ENCODE data around the gene TXNL4A. TPM values are rescaled to one million over a fixed set of nuclear protein-coding genes. Genes with fewer than 3 reads are reported as not detected.
"Not testable (repeated sequence)": the region's sequence is repeated elsewhere in the genome, so short reads cannot be mapped to it uniquely, and the experiment has no call there.

The TXNL4A gene
- total RNA-seq, 2 donors from 2014 or later = 65.8 to 79.0 TPM

DNA sequence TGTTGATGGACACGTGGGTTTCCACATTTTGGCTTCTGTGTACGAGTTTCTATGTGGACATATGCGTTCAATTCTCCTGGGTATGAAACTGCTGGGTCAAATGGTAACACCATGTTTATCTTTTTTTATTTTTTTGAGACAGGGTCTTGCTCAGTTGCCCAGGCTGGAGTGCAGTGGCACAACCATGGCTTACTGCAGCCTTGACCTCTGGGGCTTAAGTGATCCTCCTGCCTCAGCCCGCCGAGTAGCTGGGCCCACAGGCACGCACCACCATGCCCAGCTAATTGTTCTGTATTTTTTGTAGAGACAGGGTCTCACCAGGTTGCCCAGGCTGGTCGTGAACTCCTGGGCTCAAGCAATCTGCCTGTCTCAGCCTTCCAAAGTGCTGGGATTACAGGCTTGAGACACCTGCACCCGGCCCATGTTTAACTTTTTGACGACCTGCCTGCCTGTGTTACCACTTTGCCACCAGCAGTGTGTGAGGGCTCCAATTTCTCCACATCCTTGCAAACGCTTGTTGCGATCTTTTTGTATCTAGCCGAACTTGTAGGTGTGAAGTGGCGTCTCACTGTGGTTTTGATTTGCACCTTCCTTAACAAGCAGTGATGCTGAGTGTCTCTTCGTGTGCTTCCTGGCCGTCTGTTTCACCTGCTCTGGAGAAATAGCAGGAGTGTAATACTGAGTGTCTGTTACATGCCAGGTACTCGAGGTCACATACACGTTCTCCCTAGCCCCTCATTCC, 17.0 kb downstream of the TXNL4A start:
- intact Hi-C loops (cut with DNase I) = no loop called here
- DNase-seq (ENCODE audit: low spot score) = peak; percentile 15

DNA sequence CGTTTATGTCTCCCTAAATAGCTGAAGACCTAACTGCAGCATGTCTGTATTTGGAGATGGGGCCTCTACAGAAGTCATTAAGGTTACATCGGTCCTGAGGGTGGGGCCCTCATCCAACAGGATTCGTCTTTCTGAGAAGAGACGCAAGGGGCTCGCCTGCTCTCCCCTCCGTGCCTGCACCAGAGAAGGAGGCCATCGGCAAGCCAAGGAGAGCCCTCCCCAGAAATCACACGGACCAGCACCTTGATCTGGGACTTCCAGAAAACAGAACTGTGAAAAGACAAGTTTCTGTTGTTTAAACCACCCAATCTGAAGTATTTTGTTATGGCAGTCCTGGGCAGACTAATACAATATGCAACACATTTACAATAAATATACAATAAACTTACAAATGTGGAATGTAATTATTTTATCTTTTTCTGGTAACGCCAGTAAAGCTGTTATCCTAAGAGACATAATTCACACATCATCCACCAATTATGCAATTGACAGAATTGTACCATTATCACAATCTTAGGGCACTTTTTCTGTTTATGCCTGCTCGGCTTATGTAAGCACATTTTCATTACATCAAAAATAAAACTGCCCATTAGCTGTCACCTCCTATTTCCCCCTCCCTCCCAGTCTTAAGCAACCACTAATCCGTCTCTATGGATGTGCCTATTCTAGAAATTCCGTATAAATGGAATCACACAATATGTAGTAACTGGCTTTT, 17.8 kb downstream of the TXNL4A start:
- peak; percentile 40 for DNase-seq (ENCODE audit: low spot score)
- intact Hi-C loops (cut with DNase I) = no loop called here

DNA sequence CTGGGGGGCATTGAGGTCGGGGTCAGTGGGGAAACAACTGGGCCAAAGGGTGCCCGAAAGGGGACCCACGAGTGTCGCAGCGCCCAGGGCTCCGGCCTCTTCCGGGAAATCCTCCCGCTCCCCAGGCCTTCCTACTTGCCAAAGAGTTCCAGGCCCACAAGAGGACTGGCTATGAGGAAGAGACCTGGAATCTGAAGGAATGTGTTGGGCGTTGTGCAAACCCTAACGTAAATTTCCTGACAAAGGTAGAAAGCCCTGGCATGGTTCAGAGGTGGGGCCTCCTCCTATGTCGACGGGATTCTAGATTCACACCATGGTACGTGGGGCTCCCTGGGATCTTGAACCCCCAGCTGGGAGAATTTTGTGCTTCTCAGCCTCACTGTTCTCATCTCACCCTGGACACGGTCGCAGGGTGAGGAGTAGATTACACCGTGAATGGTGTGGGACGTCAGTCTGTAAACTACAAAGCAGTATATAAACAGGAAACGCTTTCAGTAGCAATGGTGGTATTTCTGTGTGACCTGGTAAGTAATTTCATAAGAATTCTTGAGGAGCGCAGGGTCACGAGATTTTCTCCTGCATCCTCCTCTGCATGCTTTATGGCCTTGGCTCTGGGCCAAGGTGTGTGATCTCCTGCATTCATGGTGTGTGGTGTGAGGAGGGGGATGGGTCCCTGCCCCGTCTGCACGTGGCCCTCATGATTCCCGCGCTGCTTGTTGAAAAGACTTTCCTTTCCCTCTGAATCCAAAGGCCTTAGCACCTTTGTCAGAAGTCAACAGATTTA, 23.1 kb downstream of the TXNL4A start:
- DNase-seq (ENCODE audit: low spot score) = peak; percentile 76
- intact Hi-C loops (cut with DNase I) = no loop called here

DNA sequence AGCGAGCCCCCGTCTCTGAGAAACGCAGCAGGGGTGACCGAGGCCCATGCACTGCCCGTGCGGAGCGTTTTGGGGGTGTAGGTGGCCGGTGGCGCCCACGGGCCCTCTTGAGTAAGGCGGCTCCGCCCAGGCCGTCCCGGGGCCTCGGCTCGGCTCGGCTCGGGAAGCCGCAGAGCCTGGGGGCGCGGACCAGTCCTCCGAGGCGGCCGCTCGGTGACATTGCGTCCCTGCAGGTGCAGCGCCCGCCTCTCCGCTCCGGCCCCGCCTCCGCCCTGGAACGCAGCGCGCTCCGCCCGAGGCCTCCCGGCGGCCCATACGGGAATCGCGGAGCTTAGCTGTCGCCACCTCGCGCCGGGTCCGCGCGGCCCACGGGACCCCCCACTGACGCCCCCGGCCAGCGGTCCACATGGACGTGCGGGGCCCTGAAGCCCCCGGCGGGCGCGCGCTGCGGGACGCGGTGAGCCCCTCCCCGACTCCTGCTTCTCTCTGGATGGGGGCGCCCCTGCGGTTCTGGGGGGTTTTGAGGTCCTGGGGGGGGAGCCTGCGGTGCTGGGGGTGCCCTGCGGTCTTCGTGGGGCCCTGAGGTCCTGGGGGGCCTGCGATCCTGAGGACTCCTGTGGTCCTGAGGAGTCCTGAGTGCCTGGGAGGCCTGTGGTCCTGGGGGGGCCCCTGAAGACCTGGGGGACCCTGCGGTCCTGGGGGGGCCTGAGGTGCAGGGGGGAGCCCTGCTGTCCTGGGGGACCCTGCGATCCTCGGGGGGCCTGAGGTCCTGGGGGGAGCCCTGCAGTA, 23.8 kb downstream of the TXNL4A start, which contains the start of gene HSBP1L1:
Gene HSBP1L1 (plus strand): TSS at position 314 of the 789 bp plus-strand sequence. CDS start 93 bp downstream, at position 407.
- DNase-seq (ENCODE audit: low spot score) = peak; percentile 88
- intact Hi-C loops (cut with DNase I) = no loop called here

DNA sequence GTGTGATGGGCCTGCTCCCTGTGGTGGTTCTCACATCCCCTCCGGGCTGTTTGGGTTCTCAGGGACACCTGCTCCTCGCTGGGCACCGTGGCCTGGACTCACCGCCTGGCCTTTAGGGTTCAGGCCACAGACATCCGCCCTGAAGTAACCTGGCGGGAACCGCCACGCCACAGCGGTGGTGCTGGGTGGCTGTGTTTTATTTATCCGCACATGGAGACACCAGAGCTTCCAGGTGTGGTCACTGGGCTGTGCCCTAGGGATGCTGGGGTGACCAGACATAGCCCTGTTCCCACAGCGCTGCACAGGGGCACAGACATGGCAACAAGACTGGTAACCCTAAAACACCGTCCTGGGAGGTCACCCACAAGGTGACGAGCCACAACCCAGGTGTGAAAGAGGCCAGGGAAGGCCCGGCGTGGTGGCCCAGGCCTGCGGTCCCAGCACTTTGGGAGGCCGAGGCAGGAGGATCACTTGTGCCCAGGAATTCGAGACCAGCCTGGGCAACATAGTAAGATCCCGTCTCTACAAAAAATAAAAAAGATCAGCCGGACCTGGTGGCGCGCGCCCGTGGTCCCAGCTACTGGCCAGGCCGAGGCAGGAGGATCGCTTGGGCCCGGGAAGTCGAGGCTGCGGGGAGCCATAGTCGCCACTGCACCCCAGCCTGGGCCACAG, 24.6 kb downstream of the TXNL4A start:
- intact Hi-C loops (cut with DNase I) = no loop called here
- peak; percentile 58 for DNase-seq (ENCODE audit: low spot score)

DNA sequence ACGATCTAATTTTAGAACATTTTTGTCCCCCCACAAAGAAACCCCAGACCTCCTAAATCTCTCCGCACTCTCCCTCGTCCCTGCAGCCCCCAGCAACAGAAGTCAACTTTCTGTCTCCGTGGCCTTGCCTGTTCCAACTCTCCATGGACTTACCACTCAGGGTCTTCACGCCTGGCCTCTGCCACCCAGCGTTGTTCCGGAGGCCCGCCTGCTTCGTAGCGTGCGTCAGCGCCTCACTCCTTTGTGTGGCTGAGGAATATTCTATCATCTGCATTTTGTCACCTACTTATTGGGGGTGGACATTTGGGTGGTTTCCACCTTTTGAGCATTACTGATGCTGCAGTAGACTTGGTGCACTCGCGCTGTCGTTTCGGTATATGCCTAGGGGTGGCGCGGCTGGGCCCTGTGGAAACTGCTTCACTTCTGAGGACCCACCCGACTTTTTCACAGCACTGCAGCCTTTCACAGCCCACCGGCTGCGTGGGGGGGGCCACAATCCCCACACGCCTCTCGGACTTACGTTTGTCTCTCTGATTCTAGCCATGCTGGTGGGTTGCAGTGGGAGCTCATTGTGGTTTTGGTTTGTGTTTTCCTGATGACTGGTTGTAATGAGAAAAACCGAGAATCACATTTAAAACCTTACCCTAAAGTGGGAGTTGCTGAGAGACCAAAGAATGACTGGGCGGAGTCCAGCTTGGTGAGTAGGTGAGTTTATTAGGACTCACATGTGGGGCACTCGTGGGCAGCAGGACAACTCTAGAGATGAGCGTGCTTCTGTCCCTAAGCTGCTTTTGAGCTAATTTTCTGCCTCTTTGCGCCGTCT, 25.3 kb downstream of the TXNL4A start:
- intact Hi-C loops (cut with DNase I) = no loop called here

DNA sequence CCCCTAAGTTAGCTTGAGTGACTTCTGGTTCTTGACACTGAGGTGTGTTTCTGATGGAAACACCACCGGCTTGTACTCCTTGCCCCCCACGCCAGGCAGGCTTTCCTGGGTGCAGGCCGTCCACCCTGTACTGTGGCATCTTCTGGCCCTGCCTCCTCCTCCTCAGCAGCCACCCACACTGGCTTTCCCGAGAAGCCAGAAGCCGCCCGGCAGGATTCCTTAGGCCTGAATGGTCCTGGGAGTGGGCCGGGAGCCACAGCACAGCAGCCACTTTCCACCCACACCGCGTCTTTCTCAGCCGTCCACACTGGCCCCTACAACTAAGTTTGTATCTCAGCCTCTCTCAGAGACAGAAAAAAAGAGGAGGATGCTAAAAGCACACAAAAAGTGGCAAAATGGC, 26.1 kb downstream of the TXNL4A start:
- intact Hi-C loops (cut with DNase I) = no loop called here
- DNase-seq (ENCODE audit: low spot score) = peak; percentile 77

More for the DNA sequence above, 25.3 kb downstream of the TXNL4A start:
- DNase-seq (ENCODE audit: low spot score) = peak; percentile 53

DNA sequence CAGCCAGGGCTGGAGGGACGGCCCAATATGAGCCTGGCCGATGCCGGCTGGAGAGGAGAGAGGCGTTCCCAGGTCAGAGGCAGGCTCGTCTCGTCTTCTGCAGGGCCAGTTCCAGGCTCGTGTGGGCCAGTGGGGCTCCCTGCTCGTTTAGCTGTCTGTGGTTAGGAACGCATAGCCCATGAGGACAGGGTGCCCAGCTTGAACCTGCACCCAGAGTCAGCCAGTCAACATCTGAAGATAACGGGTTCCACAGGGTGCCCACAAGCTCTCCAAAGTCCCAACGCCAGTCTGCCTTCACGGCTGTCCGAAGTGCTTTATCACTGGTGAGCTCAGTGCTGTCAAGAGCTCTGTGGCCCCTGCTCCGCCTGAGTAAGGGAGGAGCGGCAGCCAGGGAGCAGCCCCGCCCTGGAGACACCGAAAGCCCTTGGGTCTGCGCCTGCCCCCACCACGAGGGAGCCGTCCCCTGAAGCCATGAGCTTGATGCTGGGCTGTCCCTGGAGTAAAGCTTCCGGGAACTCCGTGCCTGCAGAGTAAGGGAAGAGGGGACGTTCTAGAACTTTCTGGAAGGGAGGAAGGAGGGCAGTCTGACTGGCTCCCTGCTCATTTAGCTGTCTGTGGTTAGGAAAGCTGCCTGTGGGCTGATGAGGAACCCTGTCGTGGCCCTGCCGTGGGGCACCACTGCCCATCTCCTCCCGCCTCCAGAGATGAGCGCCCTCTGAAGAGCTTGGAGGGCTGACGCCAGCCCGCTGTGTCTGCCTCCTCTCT, 26.7 kb downstream of the TXNL4A start:
- DNase-seq (ENCODE audit: low spot score) = peak; percentile 81
- intact Hi-C loops (cut with DNase I) = no loop called here

DNA sequence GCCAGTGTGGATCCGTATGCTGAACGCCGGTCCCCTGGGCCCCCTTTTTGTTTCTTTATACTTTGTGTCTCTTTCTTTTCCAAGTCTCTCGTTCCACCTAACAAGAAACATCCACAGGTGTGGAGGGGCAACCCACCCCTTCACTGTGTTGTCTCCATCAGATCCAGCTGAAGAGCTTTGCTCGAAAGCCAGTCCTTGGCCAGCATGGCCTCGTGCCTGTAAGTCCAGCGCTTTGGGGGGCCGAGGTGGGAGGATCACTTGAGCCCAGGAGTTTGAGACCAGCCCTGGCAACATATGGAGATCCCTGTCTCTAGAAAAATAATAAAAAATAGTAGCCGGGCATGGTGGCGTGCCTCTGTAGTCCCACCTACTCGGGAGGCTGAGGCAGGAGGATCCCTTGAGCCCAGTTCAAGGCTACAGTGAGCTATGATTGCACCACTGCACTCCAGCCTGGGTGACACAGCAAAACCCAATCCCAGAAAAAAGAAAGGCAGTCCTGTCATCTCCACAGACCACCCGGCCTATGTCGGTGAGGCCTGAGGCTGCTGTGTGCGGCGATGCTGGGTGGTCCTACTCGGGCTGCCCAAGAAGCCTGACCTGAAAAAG, 27.3 kb downstream of the TXNL4A start:
- DNase-seq (ENCODE audit: low spot score) = peak; percentile 58
- intact Hi-C loops (cut with DNase I) = no loop called here

DNA sequence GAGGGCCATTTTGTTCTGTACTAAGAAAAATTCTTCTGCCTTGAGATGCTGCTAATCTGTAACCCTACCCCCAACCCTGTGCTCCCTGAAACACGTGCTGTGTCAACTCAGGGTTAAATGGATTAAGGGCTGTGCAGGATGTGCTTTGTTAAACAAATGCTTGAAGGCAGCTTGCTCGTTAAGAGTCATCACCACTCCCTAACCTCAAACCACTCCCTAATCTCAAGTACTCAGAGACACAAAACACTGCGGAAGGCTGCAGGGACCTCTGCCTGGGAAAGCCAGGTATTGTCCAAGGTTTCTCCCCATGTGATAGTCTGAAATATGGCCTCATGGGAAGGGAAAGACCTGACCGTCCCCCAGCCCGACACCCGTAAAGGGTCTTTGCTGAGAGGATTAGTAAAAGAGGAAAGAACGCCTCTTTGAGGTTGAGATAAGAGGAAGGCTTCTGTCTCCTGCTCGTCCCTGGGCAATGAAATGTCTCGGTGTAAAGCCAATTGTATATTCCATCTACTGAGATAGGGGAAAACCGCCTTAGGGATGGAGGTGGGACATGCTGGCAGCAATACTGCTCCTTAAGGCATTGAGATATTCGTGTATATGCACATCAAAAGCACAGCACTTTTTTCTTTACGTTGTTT, 28.1 kb downstream of the TXNL4A start:
- intact Hi-C loops (cut with DNase I) = not testable (repeated sequence)

DNA sequence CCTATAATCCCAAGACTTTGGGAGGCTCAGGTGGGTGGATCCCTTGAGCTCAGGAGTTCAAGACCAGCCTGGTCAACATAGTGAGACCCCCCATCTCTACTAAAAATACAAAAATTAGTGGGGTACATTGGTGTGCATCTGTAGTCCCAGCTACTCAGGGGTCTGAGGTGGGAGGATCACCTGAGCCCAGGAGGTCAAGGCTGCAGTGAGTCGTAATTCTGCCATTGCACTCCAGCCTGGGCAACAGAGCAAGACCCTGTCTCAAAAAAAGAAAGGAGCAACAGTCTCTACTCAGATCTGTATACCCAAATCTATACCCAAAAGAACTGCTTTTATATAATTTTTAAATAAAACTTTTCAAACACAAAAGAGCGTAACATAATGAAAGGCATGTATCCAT, 29.4 kb downstream of the TXNL4A start:
- intact Hi-C loops (cut with DNase I) = loop anchor here in 1 of 2 donors (10.0 kb wide), 1 partner anchor 76 kb away; the partner anchor contains the start of gene RBFA

More for the DNA sequence above, 28.1 kb downstream of the TXNL4A start:
- DNase-seq (ENCODE audit: low spot score) = peak; percentile 8

DNA sequence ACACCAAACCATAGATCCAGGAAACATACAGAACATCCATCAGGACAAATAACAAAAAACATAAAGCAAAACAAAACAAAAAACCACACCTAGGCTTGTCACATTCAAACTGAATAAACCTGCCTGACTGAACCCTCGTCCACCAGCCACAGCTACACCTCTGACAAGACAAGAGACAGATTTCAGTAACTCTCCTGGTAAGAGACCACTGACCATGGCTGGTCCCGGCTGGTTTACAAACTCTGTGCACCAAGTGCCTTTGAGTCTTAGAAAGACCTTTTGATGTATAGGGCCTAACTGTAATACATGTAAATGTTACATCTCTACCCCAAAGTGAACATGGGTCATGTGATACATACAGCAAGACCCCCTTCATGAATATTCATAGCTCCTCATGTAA, 32.1 kb downstream of the TXNL4A start:
- DNase-seq (ENCODE audit: low spot score) = peak; percentile 19
- intact Hi-C loops (cut with DNase I) = loop anchor here in 1 of 2 donors (10.0 kb wide), 1 partner anchor 79 kb away; the partner anchor contains the start of gene RBFA

More for the DNA sequence above, 29.4 kb downstream of the TXNL4A start:
- peak; percentile 3 for DNase-seq (ENCODE audit: low spot score)

DNA sequence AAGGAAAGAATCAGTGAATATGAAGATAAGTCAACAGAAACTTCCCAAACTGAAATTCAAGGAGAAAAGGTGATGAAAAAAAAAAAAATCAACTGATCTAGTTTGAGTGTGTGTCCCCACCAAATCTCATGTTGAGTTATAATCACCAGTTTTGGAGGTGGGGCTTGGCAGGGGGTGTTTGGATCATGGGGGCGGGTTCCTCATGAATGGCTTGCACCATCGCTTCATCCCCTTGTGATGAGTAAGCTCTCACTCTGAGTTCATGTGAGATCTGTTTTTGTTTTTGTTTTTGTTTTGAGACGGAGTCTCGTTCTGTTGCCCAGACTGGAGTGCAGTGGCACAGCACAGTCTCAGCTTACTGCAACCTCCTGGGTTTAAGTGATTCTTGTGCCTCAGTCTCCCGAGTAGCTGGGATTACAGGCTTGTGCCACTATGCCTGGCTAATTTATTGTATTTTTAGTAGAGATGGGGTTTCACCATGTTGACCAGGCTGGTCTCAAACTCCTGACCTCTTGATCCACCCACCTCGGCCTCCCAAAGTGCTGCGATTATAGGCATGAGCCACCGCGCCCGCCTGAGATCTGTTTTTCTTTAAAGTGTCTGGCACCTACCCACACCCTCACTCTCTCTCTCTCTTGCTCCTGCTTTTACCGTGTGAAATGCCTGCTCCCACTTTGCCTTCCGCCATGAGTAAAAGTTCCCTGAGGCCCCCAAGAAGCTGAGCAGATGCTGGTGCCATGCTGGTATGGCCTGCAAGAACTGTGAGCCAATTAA, 32.9 kb downstream of the TXNL4A start:
- DNase-seq (ENCODE audit: low spot score) = peak; percentile 35
- intact Hi-C loops (cut with DNase I) = loop anchor here in 1 of 2 donors (10.0 kb wide), 1 partner anchor 79 kb away; the partner anchor contains the start of gene RBFA

DNA sequence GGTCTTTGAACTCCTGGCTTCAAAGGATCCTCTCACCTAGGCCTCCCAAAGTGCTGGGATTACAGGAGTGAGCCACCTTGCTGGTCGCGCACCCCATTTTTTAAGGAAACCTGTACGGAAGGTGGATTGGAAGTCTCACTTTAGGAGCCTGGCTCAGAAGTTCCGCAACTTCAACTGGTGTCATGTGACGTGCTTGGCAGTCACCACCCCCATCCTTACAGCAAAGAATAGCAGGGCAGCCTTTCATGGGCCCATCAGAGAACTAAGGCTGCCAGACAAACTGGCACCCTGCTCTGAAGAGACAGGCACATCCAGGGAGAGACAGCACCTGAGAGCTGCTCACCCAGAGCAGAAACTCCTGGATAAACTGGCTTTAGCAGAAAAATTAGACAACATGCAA, 33.6 kb downstream of the TXNL4A start:
- intact Hi-C loops (cut with DNase I) = loop anchor here in 1 of 2 donors (10.0 kb wide), 1 partner anchor 80 kb away; the partner anchor contains the start of gene RBFA
- peak; percentile 58 for DNase-seq (ENCODE audit: low spot score)
